IPS-NIHi7 (cell line): ENCODE results near the gene USP35.
A peak's percentile ranks its signal among the peaks of the same experiment; 100 is the strongest.
"Not testable (repeated sequence)": the region's sequence is repeated elsewhere in the genome, so short reads cannot be mapped to it uniquely, and the experiment has no call there.

Experiments used
- DNase-seq: peaks from one replicate; pipeline ENCODE4 v3.0.0; 2012; ENCODE audit warnings: mixed read lengths; ENCODE audit errors: extremely low spot score

The USP35 gene

GRCh38 chr11:78216021-78216420, 27.3 kb downstream of the USP35 start:
- DNase-seq = no peak

- DNase-seq = no peak
Measured at GRCh38 chr11:78216571-78217287, 28.0 kb downstream of the USP35 start.

GRCh38 chr11:78217650-78218541, 29.2 kb downstream of the USP35 start:
- no peak for DNase-seq

- no peak for DNase-seq
Measured at GRCh38 chr11:78218707-78219492, 30.2 kb downstream of the USP35 start.

DNA sequence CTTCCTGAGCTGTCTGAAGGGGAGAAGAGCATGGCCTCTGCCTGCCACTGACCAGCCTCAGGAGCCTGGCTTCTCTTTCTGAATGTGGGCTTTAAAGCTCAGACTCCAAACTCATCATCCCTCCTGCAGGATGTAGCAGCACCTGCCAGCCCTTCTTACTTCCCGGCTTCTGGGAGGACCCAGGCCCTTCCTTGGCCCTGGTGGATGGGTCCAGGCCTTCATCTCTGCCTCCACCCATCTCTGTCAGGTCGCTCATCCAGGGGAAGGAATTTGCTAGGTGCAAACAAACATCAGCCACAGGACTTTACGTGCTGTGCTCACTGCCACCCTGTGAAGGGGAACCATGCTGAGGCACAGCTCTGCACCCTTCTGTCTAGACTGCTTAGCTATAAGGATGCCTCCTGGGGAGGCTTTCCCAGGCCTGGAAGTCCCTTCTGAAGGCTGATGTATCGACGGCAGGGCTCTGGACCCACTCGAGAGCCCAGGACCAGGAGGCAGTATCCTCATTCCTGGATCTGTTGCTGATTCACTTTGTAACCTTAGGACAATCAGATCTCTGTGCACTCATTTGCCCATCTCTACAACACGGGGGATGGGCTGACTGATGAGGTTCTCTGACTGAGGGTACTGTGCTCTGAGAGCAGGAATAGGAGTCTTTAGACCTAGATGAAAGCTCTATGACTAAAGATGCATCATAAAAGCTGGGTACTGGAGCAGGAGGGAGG, 30.9 kb downstream of the USP35 start:
- DNase-seq = no peak

DNA sequence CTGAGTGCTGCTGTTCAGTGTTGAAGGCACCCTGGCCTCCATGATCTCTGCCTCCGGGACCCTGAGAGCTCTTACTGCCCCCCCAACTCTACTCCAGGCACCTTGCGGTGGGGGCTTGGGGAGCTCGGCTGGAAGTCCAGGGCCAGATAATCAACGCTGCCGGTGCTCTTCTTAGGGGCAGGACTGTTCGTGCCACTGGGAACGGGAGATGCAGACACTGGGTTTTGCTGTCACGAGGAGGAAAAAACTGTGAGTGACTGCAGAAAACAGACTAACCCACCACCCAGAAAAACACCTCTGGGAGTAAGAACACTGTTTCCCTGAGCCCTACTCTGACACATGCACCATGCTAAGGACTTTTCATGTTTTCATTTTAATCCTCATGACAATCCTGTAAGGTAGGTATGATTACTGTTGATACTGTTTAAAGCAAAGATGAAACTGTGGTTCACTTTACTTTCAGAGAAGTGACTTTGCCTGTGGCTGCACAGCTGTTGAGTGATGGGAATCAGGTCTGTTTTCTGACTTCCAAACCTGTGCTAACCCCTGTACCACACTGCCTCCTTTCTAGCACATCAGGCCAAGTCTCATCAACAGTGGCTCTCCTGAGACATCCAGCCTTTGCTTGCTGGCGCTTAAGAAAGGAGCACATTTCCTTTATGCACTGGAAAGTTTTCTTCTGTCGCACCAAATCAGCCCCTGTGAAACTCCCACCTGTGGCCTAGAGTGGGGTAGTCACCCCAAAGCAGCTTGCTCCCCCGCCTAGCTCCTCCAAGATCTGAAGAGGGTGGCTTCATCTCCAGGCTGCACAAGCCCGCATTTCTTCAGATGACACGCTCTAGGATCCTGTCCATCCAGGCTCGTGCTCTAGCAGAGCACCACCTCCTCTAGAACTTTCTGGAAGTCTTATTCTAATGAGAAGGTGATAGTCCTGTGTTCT, 31.8 kb downstream of the USP35 start:
- no peak for DNase-seq

- DNase-seq = no peak
Measured at GRCh38 chr11:78221396-78222315, 32.9 kb downstream of the USP35 start.

- DNase-seq = not testable (repeated sequence)
Measured at GRCh38 chr11:78222726-78223125, 34.0 kb downstream of the USP35 start.

DNA sequence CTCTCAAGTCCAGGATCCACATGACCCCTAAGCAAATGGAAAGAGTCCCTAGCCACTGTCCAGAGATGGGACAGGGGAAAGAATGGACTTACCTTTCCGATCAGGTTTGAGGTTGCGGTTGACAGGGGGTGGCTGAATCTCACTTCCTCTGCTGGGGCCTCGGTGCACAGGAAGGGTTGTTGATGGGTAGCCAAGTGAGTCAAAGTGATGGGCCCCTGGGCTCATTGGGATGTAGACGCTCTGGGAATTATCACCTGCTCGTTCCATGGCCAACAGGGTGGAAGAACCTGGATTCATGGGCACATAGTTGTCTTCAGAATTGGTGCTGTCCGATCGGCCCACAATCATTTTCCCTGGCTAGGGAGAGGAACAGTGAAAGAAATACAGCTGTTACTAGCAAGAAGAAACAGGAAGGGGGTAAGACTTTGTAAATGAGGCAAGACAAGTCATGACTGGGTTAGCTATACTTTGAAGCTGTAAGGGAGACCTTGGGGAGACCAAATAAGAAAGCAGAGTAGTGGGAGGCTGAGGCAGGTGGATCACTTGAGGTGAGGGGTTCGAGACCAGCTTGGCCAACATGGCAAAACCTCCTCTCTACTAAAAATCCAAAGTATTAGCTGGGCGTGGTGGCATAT, 34.7 kb downstream of the USP35 start:
- no peak for DNase-seq

DNA sequence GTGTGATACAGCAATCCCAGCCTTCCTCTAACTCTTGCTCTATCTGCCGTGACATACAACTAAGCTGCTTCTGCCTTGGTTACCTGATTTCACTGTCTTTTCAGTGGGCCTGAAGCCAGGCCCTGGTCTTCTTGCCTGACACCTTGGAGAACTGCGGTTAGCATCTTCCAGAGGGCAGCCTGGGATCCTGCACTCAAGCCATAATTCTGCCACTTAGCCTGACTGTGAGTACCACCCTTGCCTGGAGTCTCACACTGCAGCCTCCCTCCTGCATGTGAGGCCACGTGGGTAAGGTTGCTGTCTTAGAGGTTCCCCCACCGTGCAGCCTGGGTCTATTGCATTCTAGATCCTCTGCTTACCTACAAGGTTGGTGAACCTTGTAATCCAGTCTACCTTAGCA, 35.8 kb downstream of the USP35 start:
- no peak for DNase-seq

DNA sequence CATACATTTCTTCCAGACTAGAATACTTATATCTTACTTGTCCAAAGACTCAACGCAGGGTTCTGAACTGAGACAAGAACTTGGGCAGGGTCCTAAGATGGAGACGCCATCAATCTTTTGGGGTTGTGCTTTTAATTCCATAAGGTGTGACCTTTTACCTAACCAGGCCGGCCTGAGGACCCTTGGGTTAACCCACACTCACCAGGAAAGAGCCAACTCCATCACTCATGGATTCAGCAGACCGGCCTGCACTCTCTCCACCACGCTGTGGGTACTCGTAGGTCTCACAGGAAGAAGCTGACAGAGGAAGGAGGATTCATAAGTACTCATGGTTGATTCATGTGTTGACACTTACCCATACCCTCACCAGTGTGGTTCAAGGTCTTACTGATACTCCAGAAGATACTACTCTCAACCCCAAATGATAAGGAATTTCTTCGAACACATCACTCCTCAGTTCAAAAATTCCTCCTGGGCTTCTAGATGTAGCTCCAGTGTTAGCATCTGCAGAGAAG, 36.2 kb downstream of the USP35 start:
- DNase-seq = no peak

- DNase-seq = no peak
Measured at GRCh38 chr11:78226684-78227680, 38.3 kb downstream of the USP35 start.

GRCh38 chr11:78227921-78228320, 39.2 kb downstream of the USP35 start:
- no peak for DNase-seq

DNA sequence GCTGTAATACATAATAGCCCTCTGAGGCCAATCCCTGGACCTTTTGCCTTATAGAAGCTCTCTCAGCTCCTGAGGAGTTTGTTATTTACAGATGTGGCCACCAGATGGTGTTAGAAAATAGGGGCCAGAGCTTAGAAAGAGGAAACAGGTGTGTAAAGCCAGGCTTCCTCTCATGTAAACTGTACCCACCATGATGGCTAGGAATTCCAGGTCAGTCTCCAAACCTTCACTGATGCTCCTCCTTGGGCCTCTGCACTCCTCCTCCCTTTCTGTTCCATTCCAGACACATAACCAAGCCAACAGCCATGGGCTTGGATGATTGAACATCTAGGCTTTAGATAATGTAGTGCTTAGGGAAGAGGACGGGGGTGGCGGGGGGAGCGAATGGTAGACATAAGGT, 39.7 kb downstream of the USP35 start:
- peak; percentile 81 for DNase-seq

GRCh38 chr11:78229106-78229505, 40.4 kb downstream of the USP35 start:
- no peak for DNase-seq

DNA sequence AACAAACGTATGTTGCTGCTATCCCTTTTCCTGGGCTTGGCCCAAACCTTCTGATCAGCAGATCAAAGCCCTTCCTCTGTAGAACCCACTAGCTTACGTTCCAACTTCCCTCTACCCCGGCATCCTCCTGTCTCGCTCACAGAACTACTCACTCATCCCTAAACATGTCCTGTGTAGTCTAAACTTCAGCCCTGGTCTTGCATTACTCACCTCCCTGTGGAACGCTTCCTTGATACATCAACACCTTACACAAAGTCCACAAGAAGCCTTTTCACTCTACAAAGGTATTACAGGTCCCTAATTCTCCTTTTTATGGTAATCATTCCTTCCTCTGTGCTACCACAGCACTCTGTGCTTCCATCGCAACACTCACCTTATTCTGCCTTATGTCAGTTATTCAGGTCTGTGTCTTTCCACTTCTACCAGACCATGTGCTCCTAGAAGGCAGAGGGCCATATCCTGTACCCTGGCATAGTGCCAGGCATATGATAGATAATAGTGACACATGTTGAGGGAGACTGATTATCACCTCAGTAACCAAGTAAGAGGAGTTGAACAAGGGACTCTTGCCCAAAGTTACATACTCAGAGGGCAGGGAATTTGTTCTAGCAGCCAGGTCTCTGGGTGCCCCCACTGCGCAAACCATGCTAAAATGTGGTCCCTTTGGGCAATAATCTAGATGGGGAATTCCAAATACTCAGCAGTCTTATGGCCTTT, 41.6 kb downstream of the USP35 start:
- no peak for DNase-seq
